Right ventricle myocardium superior (tissue), 1 donor: Measurements from ENCODE around the gene NFATC1. TPM values are rescaled to one million over a fixed set of nuclear protein-coding genes. Genes with fewer than 3 reads are reported as not detected.
A peak's percentile ranks its signal among the peaks of the same experiment; 100 is the strongest.

Source experiments
- ATAC-seq: fragments of 200-7000 bp; cut with Tn5 transposase; one replicate; pipeline ENCODE4 v1.9.1; 2020; ENCODE audit warnings: mild to moderate bottlenecking; ENCODE audit not compliant: poor library complexity
- DNase-seq: peaks from one replicate; pipeline ENCODE4 v3.0.0-alpha.2; 2020
- intact Hi-C: fragments of 100-400 bp; cut with DNase I; formaldehyde crosslinking; loops from one replicate; pipeline ENCODE4 v1.11.2; 2022
- total RNA-seq: library from RNA; stranded (reverse); fragmentation: NEBNext Ultra II Directional; extraction: Animal tissue kit (Norgen Biotek cat#: 25700); gene quantifications from one replicate; pipeline ENCODE4 v1.2.1, GENCODE V29; 2021
- donor health status: DM: no; HTN: yes; CAD: no; lungs with severe emphysema.

NFATC1 gene
- total RNA-seq, 1 donor from 2014 or later: 19.8 TPM

- intact Hi-C loops: no loop called here
- DNase-seq (no peak), ATAC-seq (no peak)
Measured at GRCh38 chr18:79413025-79413424, 17.3 kb downstream of the NFATC1 start.

DNA sequence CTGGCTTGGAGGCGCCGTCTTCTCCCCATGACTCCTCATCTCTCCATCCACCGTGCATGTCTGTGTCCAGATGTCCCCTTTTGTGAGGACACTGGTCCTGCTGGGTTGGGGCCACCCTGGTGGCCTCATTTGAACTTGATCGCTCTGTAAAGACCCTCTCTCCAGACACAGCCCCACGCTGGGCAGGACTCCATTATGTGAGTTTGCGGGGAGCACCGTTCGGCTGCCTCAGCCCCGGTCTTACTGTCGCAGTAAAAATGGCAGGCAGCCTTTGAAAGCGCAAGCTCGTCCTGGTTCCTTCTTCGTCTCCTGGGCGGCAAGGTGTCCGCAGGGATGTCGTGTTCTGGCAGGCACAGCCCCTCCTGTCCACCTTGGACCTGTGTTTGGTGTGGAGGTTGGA, 17.7 kb downstream of the NFATC1 start:
- peak; percentile 39 for DNase-seq
- no peak for ATAC-seq
- intact Hi-C loops: no loop called here

DNA sequence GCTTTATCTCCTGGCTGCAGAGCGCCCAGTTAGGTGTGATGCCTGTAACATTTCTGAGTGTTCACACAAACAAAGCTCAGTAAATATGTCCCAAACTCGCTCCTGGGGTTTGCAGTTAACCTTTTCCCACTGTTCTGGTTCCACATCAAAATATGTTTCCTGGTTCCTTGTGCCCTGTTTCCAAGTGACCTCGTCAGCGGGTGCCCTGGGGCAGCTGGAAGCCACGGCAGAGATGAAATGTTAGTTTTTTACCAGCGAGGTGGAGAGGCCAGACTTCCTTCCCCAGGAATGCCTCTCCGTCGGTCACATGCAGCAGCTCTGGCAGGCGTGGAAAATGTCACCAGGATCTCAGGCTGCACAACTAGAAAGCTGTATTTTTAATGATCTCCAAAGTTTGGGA, 18.2 kb downstream of the NFATC1 start:
- ATAC-seq (no peak), DNase-seq (peak; percentile 19)
- intact Hi-C loops: no loop called here

GRCh38 chr18:79416022-79416676, 20.4 kb downstream of the NFATC1 start:
- DNase-seq (peak; percentile 27), ATAC-seq (no peak)
- intact Hi-C loops: no loop called here

DNA sequence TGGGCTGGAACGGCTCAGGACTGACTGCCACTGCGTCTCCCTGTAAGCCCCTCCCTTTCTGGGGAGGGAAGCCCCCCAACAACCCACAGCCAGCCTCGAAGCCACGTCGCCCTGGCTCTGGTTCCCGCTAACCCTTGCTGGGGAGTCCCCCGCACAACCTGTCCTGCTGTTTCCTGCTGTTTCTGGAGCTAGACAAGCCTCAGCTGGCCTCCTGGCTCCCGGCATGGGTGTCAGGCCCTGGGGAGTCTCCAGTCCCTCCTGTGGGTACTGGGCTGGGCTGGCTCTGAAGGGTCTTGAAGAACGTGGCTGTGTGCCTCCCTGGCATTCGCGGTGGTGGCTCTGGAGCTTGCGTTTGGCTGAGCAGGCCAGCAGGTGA, 20.9 kb downstream of the NFATC1 start:
- DNase-seq (no peak), ATAC-seq (no peak)
- intact Hi-C loops: no loop called here

DNA sequence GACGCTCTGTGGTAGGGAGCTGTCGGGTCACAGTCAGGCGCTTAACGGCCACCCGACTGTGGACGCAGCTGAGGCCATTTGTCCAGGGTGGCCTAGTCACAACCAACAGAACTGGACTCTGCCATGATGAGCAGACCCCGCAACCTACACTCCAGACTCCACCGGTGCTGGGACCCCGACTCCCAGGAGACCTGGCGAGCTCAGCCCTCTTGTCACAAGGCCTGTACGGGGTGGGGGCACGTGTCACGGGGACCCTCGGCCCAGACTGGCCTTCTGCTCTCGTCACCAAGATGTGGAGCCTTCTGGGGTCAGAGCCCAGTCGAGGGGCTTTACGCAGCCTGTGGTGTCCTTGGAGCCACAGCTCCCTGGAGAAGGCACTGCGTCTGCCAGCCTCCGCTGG, 22.5 kb downstream of the NFATC1 start:
- no peak for ATAC-seq
- no peak for DNase-seq
- intact Hi-C loops: no loop called here

DNA sequence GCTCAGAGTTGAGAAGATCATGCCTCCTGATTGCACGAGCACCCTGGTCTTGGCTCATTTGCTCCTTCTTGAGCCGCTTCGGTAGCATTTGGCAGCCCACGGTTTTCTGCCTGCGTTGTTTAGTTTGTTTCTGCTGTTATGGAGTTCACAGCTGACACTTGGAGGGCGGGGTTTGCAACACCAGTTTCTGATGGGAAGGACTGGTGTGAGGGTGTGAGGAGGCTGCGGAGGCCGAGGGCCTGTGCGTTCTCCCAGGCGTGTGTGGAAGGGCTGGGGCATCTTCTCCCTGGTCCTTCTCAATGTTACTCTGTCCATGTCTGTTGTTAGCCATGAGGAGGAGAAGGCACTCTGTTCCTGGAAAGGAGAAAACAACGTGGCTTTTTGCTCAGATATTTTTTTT, 22.9 kb downstream of the NFATC1 start:
- ATAC-seq: no peak
- no peak for DNase-seq
- intact Hi-C loops: no loop called here

DNA sequence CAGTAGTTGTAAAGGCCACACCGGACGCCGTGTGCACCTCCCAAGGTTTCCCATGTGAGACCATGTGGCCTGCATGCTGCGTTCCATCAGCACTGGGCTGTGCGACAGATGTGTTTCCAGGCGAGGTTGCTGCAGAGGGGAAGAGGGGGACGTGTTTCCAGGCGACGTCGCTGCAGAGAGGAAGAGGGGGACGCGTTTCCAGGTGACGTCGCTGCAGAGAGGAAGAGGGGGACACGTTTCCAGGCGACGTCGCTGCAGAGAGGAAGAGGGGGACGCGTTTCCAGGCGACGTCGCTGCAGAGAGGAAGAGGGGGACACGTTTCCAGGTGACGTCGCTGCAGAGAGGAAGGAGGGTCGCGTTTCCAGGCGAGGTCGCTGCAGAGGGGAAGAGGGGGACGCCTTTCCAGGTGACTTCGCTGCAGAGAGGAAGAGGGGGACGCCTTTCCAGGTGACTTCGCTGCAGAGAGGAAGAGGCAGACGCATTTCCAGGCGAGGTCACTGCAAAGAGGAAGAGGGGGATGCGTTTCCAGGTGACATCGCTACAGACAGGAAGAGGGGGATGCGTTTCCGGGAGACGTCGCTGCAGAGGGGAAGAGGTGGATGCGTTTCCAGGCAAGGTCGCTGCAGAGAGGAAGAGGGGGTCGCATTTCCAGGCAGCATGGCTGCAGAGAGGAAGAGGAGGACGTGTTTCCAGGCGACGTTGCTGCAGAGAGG, 24.5 kb downstream of the NFATC1 start:
- DNase-seq (no peak), ATAC-seq (no peak)
- intact Hi-C loops: no loop called here

- intact Hi-C loops: no loop called here
- ATAC-seq: no peak
- no peak for DNase-seq
Measured at GRCh38 chr18:79421275-79421857, 25.6 kb downstream of the NFATC1 start.

DNA sequence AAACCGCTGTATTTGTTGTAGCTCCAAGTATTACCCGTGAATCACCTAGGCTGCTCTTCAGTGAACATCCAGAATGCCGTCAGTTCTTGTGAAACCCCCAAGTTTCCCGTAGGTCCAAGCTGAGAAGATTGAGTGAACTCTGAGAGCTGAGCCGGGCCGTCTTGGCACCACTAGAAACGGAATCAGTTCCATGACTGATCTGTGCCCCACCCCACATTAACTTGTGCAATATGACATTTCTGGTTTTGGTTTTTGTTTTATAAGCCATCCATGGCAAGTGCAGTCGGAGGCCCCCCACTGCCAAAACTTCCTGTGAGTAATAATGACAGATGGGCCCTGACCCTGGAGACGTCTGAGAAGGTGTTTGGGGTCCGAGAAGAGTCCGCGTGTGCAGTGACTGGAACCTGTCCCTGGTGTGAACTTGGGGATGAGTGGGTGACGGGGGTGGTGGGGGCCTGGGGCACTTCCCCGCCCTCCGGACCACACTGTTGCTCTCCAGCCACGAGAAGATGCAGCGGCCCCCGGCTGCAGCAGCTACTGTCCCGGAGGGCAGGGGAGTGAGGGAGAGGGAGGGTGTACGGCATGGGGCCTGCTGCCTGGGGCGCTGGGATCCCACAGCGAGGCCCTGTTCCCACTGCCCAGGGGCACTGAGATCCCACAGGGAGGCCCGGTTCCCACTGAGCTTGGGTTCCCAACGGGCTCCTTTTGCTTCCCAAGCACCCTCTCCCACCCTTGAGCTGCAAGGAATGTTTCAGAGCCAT, 26.5 kb downstream of the NFATC1 start:
- ATAC-seq: no peak
- intact Hi-C loops: no loop called here
- no peak for DNase-seq

- DNase-seq (no peak), ATAC-seq (no peak)
- intact Hi-C loops: no loop called here
Measured at GRCh38 chr18:79422783-79423165, 27.0 kb downstream of the NFATC1 start.

DNA sequence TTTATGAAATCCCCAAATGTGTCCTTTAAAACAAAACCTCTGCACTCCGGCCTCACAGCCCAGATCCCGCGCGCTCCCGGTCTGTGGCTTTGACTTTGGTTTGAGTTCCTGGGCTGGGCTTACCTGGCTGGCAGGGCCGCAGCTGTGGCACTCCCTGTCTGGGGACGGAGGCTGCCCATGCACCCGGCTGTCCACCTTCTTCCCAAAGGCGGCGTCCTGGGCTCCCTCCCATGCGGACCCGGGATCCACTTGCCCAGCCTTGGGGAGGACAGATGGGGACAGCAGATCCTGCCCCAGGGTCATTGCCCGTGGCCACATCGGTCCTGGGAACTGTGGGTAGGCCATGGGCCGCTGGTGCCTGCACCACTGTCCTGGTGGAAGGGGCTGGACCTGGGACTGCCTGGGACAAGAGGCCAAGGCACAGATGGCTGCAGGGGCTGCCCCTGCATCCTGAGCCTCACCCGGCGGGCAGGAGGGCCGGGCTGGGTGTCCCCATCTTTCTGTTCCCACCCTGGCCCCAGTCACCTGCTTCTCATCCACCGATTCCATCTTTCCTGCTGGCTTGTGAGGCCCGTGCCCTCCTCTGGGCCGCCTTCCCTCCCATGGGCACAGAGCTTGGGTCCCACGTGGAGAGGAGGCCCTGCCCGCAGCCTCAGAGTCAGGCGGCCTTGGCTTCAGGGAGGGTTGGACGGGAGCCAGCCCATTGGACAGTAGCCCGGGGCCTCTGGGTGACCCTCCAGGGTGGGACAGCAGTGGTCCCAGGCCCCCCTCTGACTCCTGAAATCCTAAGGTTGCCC, 27.7 kb downstream of the NFATC1 start:
- ATAC-seq (no peak), DNase-seq (no peak)
- intact Hi-C loops: no loop called here

GRCh38 chr18:79424008-79424565, 28.4 kb downstream of the NFATC1 start:
- DNase-seq: peak; percentile 82
- peak; percentile 85 for ATAC-seq
- intact Hi-C loops: no loop called here

DNA sequence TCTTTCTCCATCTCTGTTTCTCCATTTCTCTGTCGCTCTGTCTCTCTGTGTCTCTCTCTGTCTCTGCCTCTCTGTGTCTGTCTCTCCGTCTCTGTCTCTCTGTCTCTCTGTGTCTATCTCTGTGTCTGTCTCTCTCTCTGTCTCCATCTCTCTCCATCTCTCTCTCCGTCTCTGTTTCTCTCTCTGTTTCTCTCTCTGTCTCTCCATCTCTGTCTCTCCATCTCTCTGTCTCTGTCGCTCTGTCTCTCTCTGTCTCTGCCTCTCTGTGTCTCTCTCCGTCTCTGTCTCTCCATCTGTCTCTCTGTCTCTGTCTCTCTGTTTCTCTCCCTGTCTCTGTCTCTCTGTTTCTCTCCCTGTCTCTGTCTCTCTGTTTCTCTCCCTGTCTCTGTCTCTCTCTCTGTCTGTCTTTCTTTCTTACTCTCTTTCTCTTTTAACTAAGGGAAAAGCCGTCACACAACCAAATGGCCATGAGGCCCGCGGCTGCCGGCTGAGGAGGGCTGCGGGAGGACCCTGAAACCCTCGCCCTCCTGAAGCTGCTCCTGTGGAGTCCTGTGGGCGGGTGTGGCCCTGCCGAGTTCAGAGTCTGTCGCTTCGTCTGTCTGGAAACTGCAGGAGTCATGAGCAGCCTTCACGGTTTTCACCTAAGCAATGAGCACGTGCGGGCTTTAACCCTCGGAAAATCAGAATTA, 29.3 kb downstream of the NFATC1 start:
- ATAC-seq (no peak), DNase-seq (no peak)
- intact Hi-C loops: no loop called here

DNA sequence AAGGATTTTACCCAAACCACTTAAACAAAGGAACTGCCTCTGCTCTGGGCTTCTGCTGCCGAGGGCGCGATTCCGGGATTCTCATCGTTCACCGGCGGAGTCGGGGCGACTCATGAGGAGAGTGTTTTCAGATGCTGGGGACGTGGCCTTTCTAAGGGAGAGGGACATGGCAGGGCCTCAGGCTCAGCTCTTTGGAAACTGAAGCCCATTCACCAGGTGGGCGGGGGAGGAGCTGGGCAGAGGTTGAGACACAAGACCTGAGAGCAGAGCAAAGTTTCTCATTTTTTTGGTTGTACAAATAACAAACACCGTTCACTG, 29.8 kb downstream of the NFATC1 start:
- intact Hi-C loops: no loop called here
- ATAC-seq (no peak), DNase-seq (no peak)

DNA sequence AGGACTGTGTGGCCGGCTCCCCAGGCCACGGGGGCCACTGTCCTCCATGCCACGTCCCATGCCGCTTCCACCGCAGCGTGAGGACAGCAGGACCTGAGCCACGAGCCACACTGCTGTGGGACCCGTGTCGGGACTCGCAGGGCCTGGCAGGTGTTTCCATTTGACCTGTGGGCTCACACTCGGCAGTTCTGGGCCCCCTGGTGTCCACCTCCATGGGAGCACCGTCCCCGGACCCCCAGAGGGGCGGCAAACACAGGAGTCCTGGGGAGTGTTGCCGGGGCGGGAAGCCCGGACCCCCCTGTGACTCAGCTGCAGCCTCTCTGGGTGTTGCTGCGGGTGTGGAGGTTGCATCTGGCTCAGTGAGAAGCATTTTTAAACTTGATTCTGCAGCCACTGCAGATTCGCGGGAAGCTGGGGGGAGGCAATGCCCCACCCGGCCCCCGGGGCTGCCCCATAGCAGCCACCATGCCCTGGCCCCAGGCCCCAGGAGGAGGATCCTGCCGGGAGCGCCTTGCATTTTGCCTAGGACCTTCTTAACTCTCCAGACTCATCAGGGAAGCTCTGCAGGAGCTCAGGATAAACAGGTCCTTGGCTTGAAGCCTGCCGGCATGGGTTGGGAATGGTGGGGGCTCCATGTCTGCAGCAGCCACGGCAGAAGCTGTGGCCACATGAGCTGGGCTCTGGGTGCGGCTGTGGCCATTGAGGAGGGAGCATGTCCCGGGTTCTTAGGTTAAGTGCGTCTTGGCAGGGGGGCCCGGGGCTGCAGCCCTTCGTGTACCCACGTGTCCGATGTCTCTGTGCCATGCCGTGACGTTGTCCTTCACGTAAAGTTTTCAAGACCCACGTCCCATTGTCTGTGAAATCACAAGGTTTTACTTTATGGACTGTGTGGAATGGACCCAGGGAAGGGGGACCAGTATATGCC, 30.9 kb downstream of the NFATC1 start:
- DNase-seq (no peak), ATAC-seq (no peak)
- intact Hi-C loops: no loop called here
